ENCODE measurements around the gene GFRA1.

Gene GFRA1

GRCh38 chr10:116017405-116017804, 255.6 kb downstream of the GFRA1 start:
- TF ChIP-seq CTCF (IDR thresholded peaks at IDR 0.05; ENCODE audit: extremely low read depth, missing control alignments), result no peak
- DNase-seq (ENCODE audit: low spot score), result no peak

- DNase-seq (ENCODE audit: low spot score), result no peak
- no peak for TF ChIP-seq CTCF (IDR thresholded peaks at IDR 0.05; ENCODE audit: extremely low read depth, missing control alignments)
These were observed 257.2 kb downstream of the GFRA1 start for GRCh38 chr10:116015583-116016333.

- TF ChIP-seq CTCF (IDR thresholded peaks at IDR 0.05; ENCODE audit: extremely low read depth, missing control alignments), result no peak
- DNase-seq (ENCODE audit: low spot score), result no peak
These were observed 258.0 kb downstream of the GFRA1 start for GRCh38 chr10:116014871-116015582.

- TF ChIP-seq CTCF (IDR thresholded peaks at IDR 0.05; ENCODE audit: extremely low read depth, missing control alignments), result no peak
- DNase-seq (ENCODE audit: low spot score), result no peak
These were observed 258.7 kb downstream of the GFRA1 start for GRCh38 chr10:116014326-116014725.

GRCh38 chr10:116011929-116012328, 261.1 kb downstream of the GFRA1 start:
- TF ChIP-seq CTCF (IDR thresholded peaks at IDR 0.05; ENCODE audit: extremely low read depth, missing control alignments), result no peak
- DNase-seq (ENCODE audit: low spot score), result no peak

GRCh38 chr10:116007256-116007891, 265.6 kb downstream of the GFRA1 start:
- no peak for DNase-seq (ENCODE audit: low spot score)

More at GRCh38 chr10:116007256-116007891, 265.6 kb downstream of the GFRA1 start:
- no peak for TF ChIP-seq CTCF (IDR thresholded peaks at IDR 0.05; ENCODE audit: extremely low read depth, missing control alignments)

Data from GM20000 (cell line).